Measurements from ENCODE around the gene ERCC8.

Gene ERCC8

DNA sequence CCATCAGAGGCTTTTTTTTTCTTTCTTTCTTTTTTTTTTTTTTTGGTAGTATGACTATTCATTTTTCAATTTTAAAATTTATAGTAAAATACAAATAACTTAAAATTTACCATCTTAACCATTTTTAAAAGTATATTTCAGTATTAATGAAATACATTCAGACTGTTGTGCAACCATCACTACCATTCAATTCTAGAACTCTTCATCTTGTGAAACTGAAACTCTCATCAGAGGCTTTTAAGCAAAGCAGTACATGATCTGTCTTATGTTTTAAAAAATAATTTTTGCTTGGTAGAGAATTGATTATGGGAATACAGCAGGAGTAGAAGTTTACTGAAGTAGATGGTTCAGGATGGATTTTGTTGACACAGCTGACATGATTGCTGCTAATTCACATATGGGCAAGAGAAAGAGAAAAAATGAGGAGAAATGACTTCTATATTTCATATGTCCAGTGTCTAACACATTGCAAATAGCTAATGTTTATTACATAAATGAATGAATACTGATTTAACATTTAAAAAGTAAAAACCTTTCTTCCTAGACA is 114.2 kb downstream of the ERCC8 start:
- Histone ChIP-seq H3K9me3 (ENCODE audit: control insufficient read depth, low read length) (no peaks in the 10 kb centered on the region), H4K8ac (ENCODE audit: low read length) (no peak overlapping the region), H2BK15ac (ENCODE audit: low read depth, poor library complexity, severe bottlenecking) (no peak overlapping the region), H3K9ac (ENCODE audit: low read length) (no peak overlapping the region), H3K36me3 (ENCODE audit: control insufficient read depth in 1 of 2, insufficient read depth in 2 of 2, low read depth in 1 of 2, low read length in 2 of 2) (no peaks in the 10 kb centered on the region), H3K79me1 (replicated peaks; ENCODE audit: low read length, poor library complexity, severe bottlenecking) (no peaks in the 10 kb centered on the region), H2AK5ac (ENCODE audit: low read length, severe bottlenecking) (no peak overlapping the region), H3K14ac (ENCODE audit: low read length in 2 of 2) (no peak overlapping the region), H2BK12ac (ENCODE audit: low read length in 2 of 2) (no peak overlapping the region), H2AFZ (ENCODE audit: low read depth, low read length) (no peak overlapping the region), H3K4me2 (ENCODE audit: low read length, poor library complexity, severe bottlenecking) (no peak overlapping the region), H3K27ac (ENCODE audit: low read length, poor library complexity, severe bottlenecking) (no peak overlapping the region), H2BK5ac (ENCODE audit: low read depth, low read length, poor library complexity, severe bottlenecking) (no peak overlapping the region), H3K4ac (ENCODE audit: low read depth in 1 of 2, low read length in 2 of 2) (no peak overlapping the region), H2BK120ac (ENCODE audit: low read depth, low read length) (no peak overlapping the region), H3K18ac (ENCODE audit: low read depth in 1 of 2, low read length in 2 of 2) (no peak overlapping the region), H3K4me1 (ENCODE audit: control insufficient read depth, insufficient read depth, low read depth, low read length) (peaks cover 2% of the 10 kb centered on the region), H3K27me3 (ENCODE audit: control insufficient read depth in 1 of 2, insufficient read depth in 1 of 2, low read length in 2 of 2) (no peaks in the 10 kb centered on the region), H3K23ac (ENCODE audit: low read length in 2 of 2) (no peak overlapping the region), H3K4me3 (ENCODE audit: insufficient read depth in 1 of 2, low read depth in 1 of 2, low read length in 2 of 2) (no peak overlapping the region), H4K91ac (ENCODE audit: low read length) (no peak overlapping the region)
- no peak for DNase-seq

GRCh38 chr5:60829490-60830266 is 115.2 kb downstream of the ERCC8 start:
- Histone ChIP-seq H3K36me3 (ENCODE audit: control insufficient read depth in 1 of 2, insufficient read depth in 2 of 2, low read depth in 1 of 2, low read length in 2 of 2) (no peaks in the 10 kb centered on the region), H3K79me1 (replicated peaks; ENCODE audit: low read length, poor library complexity, severe bottlenecking) (no peaks in the 10 kb centered on the region), H2AFZ (ENCODE audit: low read depth, low read length) (no peak overlapping the region), H2BK12ac (ENCODE audit: low read length in 2 of 2) (no peak overlapping the region), H3K4ac (ENCODE audit: low read depth in 1 of 2, low read length in 2 of 2) (no peak overlapping the region), H3K9me3 (ENCODE audit: control insufficient read depth, low read length) (no peaks in the 10 kb centered on the region), H3K9ac (ENCODE audit: low read length) (no peak overlapping the region), H3K4me1 (ENCODE audit: control insufficient read depth, insufficient read depth, low read depth, low read length) (peaks cover 2% of the 10 kb centered on the region), H4K8ac (ENCODE audit: low read length) (no peak overlapping the region), H3K4me3 (ENCODE audit: insufficient read depth in 1 of 2, low read depth in 1 of 2, low read length in 2 of 2) (no peak overlapping the region), H3K14ac (ENCODE audit: low read length in 2 of 2) (no peak overlapping the region), H3K23ac (ENCODE audit: low read length in 2 of 2) (no peak overlapping the region), H3K27ac (ENCODE audit: low read length, poor library complexity, severe bottlenecking) (no peak overlapping the region), H3K27me3 (ENCODE audit: control insufficient read depth in 1 of 2, insufficient read depth in 1 of 2, low read length in 2 of 2) (no peaks in the 10 kb centered on the region), H2AK5ac (ENCODE audit: low read length, severe bottlenecking) (no peak overlapping the region), H2BK15ac (ENCODE audit: low read depth, poor library complexity, severe bottlenecking) (no peak overlapping the region), H4K91ac (ENCODE audit: low read length) (no peak overlapping the region), H3K4me2 (ENCODE audit: low read length, poor library complexity, severe bottlenecking) (no peak overlapping the region), H2BK120ac (ENCODE audit: low read depth, low read length) (no peak overlapping the region), H2BK5ac (ENCODE audit: low read depth, low read length, poor library complexity, severe bottlenecking) (no peak overlapping the region), H3K18ac (ENCODE audit: low read depth in 1 of 2, low read length in 2 of 2) (no peak overlapping the region)
- no peak for DNase-seq
- 59% methylated on average over 2 of the region's 2 CpGs for WGBS

DNA sequence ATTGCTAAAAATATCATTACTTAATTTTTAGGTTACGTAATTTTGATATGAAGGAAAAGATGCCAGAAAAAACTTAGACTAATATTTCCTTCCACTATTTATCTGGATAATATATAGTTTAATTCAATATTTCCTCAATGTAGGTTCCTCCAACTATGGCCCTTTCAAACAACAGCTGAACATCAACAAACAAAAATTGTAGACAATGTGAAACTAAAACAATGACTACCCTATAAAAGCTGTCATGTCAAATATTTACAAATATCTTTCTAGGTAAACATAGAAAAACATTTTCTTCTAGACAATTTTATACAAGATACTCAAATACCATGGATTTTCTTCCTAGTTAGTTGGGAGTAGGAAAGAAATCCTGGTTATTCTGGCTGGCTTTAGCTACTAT is 117.7 kb downstream of the ERCC8 start:
- DNase-seq, result no peak
- no peak overlapping the region for H2BK120ac ChIP-seq (ENCODE audit: low read depth, low read length)
- no peak overlapping the region for H3K14ac ChIP-seq (ENCODE audit: low read length in 2 of 2)
- H2BK15ac ChIP-seq (ENCODE audit: low read depth, poor library complexity, severe bottlenecking), result no peak overlapping the region
- no peak overlapping the region for H3K23ac ChIP-seq (ENCODE audit: low read length in 2 of 2)
- no peak overlapping the region for H4K8ac ChIP-seq (ENCODE audit: low read length)
- no peak overlapping the region for H3K9ac ChIP-seq (ENCODE audit: low read length)
- no peaks in the 10 kb centered on the region for H3K9me3 ChIP-seq (ENCODE audit: control insufficient read depth, low read length)
- no peak overlapping the region for H2AK5ac ChIP-seq (ENCODE audit: low read length, severe bottlenecking)
- H3K4me2 ChIP-seq (ENCODE audit: low read length, poor library complexity, severe bottlenecking), result no peak overlapping the region
- peaks cover 2% of the 10 kb centered on the region for H3K4me1 ChIP-seq (ENCODE audit: control insufficient read depth, insufficient read depth, low read depth, low read length)
- H3K4me3 ChIP-seq (ENCODE audit: insufficient read depth in 1 of 2, low read depth in 1 of 2, low read length in 2 of 2), result no peak overlapping the region
- no peak overlapping the region for H2BK5ac ChIP-seq (ENCODE audit: low read depth, low read length, poor library complexity, severe bottlenecking)
- WGBS, result no CpG with 5 or more reads among the region's 1 CpG
- no peaks in the 10 kb centered on the region for H3K79me1 ChIP-seq (replicated peaks; ENCODE audit: low read length, poor library complexity, severe bottlenecking)
- H3K27ac ChIP-seq (ENCODE audit: low read length, poor library complexity, severe bottlenecking), result no peak overlapping the region
- H3K18ac ChIP-seq (ENCODE audit: low read depth in 1 of 2, low read length in 2 of 2), result no peak overlapping the region
- no peaks in the 10 kb centered on the region for H3K36me3 ChIP-seq (ENCODE audit: control insufficient read depth in 1 of 2, insufficient read depth in 2 of 2, low read depth in 1 of 2, low read length in 2 of 2)
- no peak overlapping the region for H4K91ac ChIP-seq (ENCODE audit: low read length)
- H2AFZ ChIP-seq (ENCODE audit: low read depth, low read length), result no peak overlapping the region
- peaks cover 0 to 11% of the 10 kb centered on the region in 2 experiments for H3K27me3 ChIP-seq (ENCODE audit: control insufficient read depth in 1 of 2, insufficient read depth in 1 of 2, low read length in 2 of 2)
- no peak overlapping the region for H3K4ac ChIP-seq (ENCODE audit: low read depth in 1 of 2, low read length in 2 of 2)
- no peak overlapping the region for H2BK12ac ChIP-seq (ENCODE audit: low read length in 2 of 2)

- Histone ChIP-seq H3K79me1 (replicated peaks; ENCODE audit: low read length, poor library complexity, severe bottlenecking) (no peaks in the 10 kb centered on the region), H3K36me3 (ENCODE audit: control insufficient read depth in 1 of 2, insufficient read depth in 2 of 2, low read depth in 1 of 2, low read length in 2 of 2) (no peaks in the 10 kb centered on the region), H2BK120ac (ENCODE audit: low read depth, low read length) (no peak overlapping the region), H2AFZ (ENCODE audit: low read depth, low read length) (no peak overlapping the region), H2BK15ac (ENCODE audit: low read depth, poor library complexity, severe bottlenecking) (no peak overlapping the region), H3K9me3 (ENCODE audit: control insufficient read depth, low read length) (no peaks in the 10 kb centered on the region), H3K27me3 (ENCODE audit: control insufficient read depth in 1 of 2, insufficient read depth in 1 of 2, low read length in 2 of 2) (peaks cover 0 to 11% of the 10 kb centered on the region in 2 experiments), H3K23ac (ENCODE audit: low read length in 2 of 2) (no peak overlapping the region), H3K4me3 (ENCODE audit: insufficient read depth in 1 of 2, low read depth in 1 of 2, low read length in 2 of 2) (no peak overlapping the region), H3K9ac (ENCODE audit: low read length) (no peak overlapping the region), H2AK5ac (ENCODE audit: low read length, severe bottlenecking) (no peak overlapping the region), H4K91ac (ENCODE audit: low read length) (no peak overlapping the region), H3K4me2 (ENCODE audit: low read length, poor library complexity, severe bottlenecking) (no peak overlapping the region), H2BK12ac (ENCODE audit: low read length in 2 of 2) (no peak overlapping the region), H3K18ac (ENCODE audit: low read depth in 1 of 2, low read length in 2 of 2) (no peak overlapping the region), H3K27ac (ENCODE audit: low read length, poor library complexity, severe bottlenecking) (no peak overlapping the region), H3K4ac (ENCODE audit: low read depth in 1 of 2, low read length in 2 of 2) (no peak overlapping the region), H3K14ac (ENCODE audit: low read length in 2 of 2) (no peak overlapping the region), H4K8ac (ENCODE audit: low read length) (no peak overlapping the region), H2BK5ac (ENCODE audit: low read depth, low read length, poor library complexity, severe bottlenecking) (no peak overlapping the region), H3K4me1 (ENCODE audit: control insufficient read depth, insufficient read depth, low read depth, low read length) (peaks cover 2% of the 10 kb centered on the region)
- no peak for DNase-seq
Observed at GRCh38 chr5:60826653-60827052, 118.2 kb downstream of the ERCC8 start.
